Stimulated activated CD8-positive, alpha-beta memory T cell treated with anti-CD3 and anti-CD28 coated beads, Interleukin-2, amount 100 ng/mL, for 48 hours (primary cell): ENCODE results near the gene RANGAP1.
A peak's percentile ranks its signal among the peaks of the same experiment; 100 is the strongest.

Source experiments
- DNase-seq, 2 donors: peaks; one replicate each; pipeline ENCODE4 v3.0.0-alpha.2; 2020; ENCODE audit warnings: low read depth in 2 of 2

Gene RANGAP1

GRCh38 chr22:41197038-41197972 lies 88.7 kb downstream of the RANGAP1 start:
- DNase-seq = peak; percentile 71 to 77
